GM18861 (cell line): ENCODE data around the gene BRCA1.
"Not testable (repeated sequence)": the region's sequence is repeated elsewhere in the genome, so short reads cannot be mapped to it uniquely, and the experiment has no call there.

Experiments used
- ATAC-seq: cut with Tn5 transposase; IDR thresholded peaks from one replicate; pipeline ENCODE4 v1.9.1; 2021; ENCODE audit not compliant: unreplicated experiment

The BRCA1 gene

GRCh38 chr17:43125133-43125966 lies at the start of gene BRCA1:
Gene BRCA1 (minus strand): TSS chr17:43125364. CDS start chr17:43124096, 1,268 bp downstream.
- peak; percentile 97 for ATAC-seq

DNA sequence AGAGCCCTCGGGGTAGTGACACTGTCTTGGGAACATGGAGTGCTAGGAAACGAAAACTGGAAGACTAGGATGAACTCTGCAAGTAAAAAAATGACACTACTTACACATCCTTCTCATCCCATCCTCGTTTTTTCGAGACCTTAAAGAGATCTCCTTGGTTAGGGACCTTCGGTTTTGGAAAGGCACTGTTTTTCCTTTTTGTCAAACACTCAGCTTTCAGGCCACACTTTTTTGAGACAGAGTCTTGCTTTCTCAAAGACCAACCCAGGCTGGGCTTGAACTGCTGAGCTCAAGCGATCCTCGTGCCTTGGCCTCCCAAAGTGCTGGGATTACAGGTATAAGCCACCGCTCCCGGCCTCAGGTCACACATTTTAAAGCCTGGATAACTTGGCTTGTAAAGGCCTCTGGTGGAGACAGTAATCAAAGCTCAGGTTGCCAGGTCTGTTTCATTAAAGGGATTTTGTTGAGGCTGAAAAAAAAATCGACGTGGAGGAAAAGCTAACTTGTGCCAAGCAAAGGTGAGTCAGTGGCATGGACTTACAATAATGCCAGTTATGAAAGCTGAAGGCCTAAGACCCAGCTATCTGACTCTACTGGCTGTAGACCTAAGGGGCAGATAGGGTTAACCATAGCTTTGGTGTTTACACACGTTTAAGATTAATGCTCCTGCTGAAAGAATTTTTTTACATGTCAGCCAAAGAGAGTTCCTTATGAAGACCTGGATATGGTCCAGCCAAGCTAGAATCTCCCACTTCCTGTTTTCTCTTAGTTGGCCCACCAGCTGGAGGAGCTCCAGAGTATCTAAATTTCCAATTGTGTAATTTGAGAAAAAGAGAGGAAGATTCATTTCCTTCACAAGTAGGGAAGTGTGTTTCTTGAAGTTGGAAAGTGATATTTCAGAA lies 46.7 kb upstream of the BRCA1 start:
- ATAC-seq: no peak

DNA sequence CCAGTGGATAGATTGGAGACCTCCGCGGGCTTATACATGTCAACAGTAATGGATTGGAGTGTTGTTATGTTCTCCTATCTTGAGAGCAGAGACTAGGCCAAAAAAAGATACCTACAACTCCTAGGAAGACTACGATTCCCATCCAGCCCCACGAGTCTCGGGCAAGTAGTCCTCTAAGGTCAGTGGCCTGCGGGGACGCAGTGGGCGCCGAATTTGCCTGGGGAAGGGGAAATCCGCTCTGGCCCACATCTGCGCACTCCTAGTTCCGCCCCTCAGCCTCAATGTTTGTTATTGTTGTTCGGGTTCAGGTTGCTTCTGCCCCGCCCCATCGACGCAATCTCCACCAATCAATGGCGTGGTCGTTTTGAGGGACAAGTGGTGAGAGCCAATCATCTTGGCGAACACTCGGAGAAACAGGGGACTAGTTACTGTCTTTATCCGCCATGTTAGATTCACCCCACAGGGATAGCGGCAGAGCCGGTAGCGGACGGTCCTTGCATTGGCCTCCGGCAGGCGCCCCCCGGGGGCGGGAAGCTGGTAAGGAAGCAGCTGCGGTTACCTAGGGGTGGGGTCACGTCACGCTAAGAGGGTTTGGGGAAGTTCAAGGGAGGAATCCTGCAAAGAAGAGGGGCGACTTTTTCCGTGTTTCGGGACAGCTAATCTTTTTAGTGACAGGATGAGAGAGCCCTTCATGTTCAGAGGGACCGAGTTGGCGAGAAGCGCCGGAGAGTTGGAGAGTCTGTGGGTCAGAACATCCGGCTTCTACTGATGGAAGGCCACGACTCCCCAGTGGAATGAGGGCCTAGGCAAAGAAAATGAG lies 45.8 kb upstream of the BRCA1 start, which contains the start of gene NBR1:
TSS of gene NBR1 (plus strand) at position 449 of the 820 bp plus-strand sequence. CDS start 4,586 bp downstream, outside the sequence.
- peak; percentile 75 for ATAC-seq

DNA sequence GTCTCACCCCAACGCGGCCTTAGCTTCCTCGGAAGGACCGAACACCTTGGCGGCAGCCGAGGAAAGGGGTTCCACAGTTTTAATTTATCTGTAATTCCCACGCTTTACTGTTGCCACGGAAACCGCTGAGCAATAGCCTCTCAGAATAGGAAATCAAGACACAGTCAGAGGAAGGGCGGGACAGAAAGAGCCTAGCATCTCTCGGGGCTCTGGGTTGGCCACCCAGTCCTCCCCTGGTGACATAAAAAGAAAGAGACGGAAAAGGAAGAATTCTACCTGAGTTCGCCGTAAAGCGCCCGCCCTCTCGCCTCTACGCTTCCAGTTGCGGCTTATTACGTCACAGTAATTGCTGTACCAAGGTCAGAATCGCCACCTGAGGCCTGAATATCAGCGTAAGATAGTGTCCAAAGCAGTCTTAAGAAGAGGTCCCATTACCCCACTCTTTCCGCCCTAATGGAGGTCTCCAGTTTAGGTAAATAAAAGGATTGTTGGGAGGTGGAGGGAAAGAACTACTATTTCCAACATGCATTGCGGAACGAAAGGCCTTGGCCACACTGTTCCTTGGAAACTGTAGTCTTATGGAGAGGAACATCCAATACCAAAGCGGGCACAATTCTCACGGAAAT lies 45.1 kb upstream of the BRCA1 start:
- peak; percentile 64 for ATAC-seq

- ATAC-seq: no peak
These were observed 44.5 kb upstream of the BRCA1 start for GRCh38 chr17:43169561-43170139.

GRCh38 chr17:43165971-43166370 lies 40.8 kb upstream of the BRCA1 start:
- ATAC-seq: not testable (repeated sequence)

DNA sequence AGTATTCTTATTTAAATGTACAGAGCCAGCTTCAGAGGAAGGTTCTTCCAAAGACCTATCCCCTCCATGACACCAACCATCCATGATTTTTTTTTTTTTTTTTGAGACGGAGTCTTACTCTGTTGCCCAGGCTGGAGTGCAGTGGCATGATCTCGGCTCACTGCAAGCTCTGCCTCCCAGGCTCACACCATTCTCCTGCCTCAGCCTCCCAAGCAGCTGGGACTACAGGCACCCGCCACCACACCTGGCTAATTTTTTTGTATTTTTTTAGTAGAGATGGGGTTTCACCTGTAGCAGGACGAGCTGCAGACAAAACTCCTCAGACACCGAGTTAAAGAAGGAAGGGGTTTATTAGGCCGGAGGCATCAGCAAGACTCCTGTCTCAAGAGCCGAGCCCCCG lies 34.8 kb upstream of the BRCA1 start:
- not testable (repeated sequence) for ATAC-seq

GRCh38 chr17:43159232-43159631 lies 34.1 kb upstream of the BRCA1 start:
- ATAC-seq: not testable (repeated sequence)

DNA sequence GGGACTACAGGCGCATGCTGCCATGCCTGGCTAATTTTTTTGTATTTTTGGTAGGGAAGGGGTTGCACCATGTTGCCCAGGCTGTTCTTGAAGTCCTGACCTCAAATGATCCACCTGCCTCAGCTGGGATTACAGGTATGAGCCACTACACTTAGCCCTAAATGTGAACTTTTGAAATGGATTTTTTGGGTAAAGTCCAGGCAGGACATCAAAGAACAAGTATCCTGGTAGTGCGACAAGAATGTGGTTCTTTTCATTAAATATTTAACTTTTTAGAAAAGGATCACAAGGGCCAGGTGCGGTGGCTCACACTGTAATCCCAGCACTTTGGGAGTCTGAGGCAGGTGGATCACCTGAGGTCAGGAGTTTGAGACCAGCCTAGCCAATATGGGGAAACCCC lies 30.5 kb upstream of the BRCA1 start:
- no peak for ATAC-seq

- ATAC-seq: not testable (repeated sequence)
These were observed 28.2 kb upstream of the BRCA1 start for GRCh38 chr17:43153197-43153835.

- no peak for ATAC-seq
These were observed 26.8 kb upstream of the BRCA1 start for GRCh38 chr17:43151880-43152456.

GRCh38 chr17:43146649-43147048 lies 21.5 kb upstream of the BRCA1 start:
- no peak for ATAC-seq

DNA sequence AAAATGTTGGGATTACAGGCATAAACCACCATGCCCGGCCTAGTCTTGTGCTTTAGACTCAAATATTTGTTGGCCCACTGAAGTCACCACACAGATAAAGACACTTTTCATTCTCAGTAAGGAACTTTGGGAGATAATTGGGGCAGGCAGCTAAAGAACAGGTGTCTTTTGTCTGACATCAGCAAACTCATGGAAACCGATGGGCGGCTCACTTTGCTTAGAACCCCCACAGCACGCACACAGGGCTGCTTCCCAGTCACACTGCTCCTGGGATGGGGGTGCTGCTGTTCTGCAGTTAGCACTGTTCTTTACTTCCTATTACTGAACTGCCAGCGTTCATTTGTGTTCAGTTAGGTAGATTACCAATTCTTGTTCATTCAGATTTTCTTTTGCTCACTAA lies 18.0 kb upstream of the BRCA1 start:
- ATAC-seq: no peak

DNA sequence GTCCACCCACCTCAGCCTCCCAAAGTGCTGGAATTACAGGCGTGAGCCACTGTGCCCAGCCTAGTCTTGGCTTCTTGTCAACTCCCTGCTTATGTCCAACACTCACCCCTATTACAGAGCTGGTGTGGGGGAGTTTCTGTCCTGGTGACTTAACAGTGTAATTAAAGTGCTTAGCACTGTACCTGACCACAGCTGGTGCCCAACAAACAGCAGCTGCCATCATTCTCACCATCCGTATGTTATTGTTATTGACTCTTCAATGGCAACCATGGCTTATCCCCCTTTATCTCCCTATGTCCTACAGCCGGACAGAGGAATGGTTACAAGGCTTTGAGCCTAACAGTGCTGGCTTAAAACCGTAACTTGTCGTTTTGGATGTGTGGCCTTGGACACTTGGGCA lies 17.0 kb upstream of the BRCA1 start:
- no peak for ATAC-seq

DNA sequence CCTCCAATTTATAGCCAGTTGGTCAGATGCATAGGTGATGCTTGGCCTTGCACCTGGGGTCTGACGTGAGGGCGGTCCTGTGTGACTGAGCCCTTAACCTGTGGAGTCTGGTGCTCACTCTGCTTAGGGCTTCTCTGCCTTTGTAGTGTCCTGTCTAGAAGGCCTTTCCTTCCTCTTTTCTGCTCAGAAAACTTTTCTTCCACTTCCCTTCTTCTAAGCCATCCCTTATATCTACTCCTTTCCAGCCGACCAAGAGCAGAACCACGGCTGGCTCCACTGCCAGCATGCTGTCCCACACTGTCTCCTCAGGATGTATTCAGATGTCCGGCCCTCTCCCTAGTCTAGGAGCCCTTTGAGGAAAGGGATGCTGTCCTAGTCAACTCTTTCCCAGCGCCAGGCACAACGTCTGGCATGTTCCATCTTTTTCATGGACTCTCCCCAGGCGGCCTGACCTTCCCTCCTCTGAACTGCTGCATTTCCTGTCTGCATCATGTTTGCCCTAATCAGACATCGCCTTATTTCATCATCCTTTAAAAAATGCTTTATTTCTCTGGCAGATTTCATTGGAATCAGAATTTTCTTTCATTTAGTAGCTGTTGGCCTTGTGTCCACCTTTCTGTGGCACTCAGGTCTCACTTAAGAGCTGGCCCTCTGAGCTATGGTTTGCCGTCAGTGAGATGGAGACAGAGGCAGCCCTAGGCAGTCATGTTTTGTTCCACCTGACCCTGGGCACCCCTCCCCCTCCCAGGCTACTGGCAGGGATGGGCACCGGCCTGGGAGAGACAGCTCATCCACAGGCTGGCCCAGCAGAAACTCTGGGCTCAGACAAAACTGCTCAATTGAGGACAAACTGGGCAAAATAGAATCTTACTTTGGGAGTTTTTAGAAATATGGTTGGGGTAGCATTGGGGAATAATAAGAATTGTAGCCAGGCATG lies 15.5 kb upstream of the BRCA1 start:
- no peak for ATAC-seq

- ATAC-seq: not testable (repeated sequence)
These were observed 13.4 kb upstream of the BRCA1 start for GRCh38 chr17:43138531-43138930.

GRCh38 chr17:43136574-43136973 lies 11.4 kb upstream of the BRCA1 start:
- not testable (repeated sequence) for ATAC-seq

- ATAC-seq: no peak
These were observed 10.3 kb upstream of the BRCA1 start for GRCh38 chr17:43135454-43135819.
